Measurements from ENCODE around the gene CRHR1.

The CRHR1 gene

DNA sequence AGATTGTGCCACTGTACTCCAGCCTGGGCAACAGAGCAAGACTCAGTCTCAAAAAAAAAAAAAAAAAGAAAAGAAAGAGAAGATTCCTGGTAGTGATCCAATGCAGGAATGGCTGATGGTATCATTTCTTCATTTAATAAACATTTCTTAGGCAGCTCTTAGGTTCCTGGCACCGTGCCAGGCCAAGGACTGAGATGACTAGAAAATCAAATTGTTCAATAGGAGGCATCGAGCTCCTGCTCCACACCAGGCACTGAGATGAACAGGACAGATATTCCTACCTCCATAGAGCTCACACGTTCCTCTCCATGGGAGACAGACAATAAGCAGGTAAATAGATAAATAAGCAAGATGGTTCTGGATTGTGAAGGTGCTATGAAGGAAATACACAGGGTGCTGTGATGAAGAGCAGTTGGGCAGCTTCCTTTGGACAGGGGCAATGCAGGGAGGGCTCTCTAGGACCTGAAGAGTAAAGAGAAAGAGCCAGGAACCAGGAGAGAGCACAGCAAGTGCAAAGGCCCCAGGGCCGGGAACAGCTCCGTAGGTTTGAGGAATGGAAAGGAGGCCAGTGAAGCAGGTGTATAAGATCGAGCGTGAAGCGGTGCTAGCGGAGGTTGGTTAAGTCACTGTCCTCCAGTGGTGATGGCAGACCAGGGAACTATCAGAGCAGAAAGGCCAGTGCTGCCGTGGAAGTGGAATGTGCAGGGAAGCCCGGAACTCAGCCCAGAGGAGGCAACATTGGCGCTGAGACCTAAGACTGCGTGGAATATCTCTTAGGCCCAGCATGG is 26.5 kb upstream of the CRHR1 start:
- intact Hi-C loops (cut with DNase I): no loop called here
- DNase-seq: peak in 2 of 10 donors; percentile 51 to 62

DNA sequence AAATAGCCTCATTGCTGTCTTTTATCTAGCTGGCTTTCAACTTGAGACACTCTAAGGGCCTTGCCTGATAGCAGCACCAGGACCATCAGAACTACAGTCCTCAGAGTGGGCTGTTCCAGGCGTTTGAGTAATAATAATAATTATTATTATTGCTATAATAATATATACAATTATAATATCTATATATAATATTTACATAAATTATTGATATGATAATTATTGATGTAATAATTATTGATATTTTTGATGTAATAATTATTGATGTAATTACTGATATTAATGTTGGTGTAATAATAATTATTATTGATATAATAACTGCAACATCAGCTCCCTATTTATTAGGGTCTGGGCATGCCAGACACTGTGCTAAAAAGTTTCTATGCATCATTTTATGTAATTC is 25.6 kb upstream of the CRHR1 start:
- intact Hi-C loops (cut with DNase I): no loop called here

DNA sequence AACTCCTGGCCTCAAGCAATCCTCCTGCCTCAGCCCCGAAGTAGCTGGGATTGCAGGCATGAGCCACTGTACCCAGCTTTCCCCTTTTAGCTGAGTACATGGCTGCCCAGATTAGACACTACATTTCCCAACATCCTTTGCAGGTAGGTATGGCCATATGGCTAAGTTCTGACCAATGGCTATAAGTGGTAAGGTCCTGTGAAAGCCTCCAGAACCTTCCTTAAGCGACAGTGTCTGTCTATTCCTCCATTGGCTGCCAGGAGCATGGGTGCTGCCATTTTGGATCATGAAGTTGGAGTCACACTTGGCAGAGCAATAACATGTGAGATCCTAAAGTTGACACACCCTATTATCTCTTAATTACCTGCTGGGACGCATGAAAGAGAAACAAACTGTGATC is 24.4 kb upstream of the CRHR1 start:
- DNase-seq: no peak
- intact Hi-C loops (cut with DNase I): no loop called here

More for the DNA sequence above, 25.6 kb upstream of the CRHR1 start:
- DNase-seq: no peak

DNA sequence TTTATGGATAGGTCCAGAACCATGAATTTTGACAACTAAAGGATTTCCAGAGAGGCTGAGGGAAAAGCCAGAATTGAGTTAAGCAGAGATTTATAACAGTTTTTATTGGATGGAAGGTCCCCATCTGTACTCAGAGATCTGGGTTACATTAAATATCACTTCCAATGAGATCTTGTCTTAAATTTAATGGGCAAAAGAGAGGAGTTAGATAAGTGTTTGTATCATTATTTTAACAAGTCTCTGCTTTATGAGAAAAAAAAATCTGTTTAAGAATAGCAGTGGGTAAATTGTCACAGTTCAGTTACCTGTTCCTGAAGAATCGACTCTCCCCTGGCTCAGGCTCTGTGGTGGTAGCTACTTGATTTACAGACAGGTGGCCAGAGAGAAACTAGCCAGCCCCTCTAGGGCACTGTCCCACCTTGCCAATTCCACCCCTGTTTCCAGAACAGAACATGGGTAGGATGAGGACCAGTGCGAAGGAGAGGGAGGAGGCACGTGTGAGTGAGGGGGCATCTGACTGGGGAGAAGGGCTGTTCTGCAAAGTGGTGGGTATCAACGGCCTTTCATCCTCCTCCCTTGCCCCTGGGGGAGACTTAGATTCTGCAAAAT is 22.1 kb upstream of the CRHR1 start:
- intact Hi-C loops (cut with DNase I): no loop called here
- DNase-seq: peak in 2 of 10 donors; percentile 17 to 59

DNA sequence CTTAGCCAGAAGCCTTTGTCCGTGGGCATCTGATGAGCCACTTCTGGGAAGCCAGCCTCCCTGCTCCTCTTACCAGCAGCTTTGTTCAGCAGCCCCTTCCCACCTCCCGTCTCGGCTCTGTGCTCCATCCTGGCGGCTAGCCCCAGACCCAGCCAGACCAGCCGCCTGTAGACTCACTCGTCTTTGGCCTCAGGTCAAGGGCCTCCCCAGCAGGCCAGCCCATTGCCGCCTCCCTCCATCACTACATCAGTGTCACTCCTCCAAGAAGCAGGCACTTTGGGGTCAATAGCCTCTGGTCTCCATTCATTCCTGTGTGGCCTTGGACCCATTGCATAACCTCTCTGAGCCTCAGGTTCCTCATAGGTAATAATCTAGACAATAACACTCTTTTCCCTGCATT is 20.9 kb upstream of the CRHR1 start:
- intact Hi-C loops (cut with DNase I): no loop called here
- peak in 2 of 10 donors; percentile 53 for DNase-seq

DNA sequence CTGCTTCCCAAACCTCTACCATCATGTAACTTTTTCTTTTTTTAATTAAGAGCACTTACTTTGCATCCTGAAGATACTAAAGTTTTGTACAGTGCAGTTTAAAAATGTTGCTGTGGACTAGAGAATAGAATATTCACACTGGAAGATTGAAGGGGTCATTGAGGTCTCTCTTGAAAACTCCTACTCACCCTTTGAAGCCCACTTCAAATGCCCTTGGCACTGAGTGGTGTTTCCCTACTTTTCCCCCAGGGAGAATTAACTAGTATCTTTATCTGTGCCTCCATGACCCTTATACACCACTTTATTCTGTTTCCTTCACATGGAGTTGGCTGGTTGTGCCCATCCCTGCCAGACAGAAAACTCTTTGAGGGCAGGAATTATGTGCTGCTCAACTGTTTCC is 19.6 kb upstream of the CRHR1 start:
- intact Hi-C loops (cut with DNase I): no loop called here
- no peak for DNase-seq

DNA sequence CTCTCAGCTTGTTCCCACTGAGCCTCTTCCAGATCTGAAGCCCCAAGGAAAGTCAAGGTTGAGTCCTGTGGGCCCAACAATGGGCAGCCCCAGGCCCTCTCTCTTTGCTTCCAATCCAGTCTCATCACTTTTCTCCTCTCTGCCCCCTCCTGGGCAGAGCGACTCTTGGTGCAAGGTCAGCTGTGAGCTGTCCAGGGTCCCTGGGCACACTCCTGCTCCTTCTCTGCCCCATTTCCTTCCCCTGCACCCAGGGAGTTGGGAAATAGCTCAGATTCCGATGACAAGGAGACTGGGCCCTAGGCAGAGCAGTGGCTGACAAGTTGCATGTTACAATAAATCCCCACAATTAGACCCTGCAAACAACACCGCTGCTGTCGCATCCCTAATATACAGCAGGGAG is 16.1 kb upstream of the CRHR1 start:
- intact Hi-C loops (cut with DNase I): no loop called here
- peak in 1 of 10 donors; percentile 23 for DNase-seq

DNA sequence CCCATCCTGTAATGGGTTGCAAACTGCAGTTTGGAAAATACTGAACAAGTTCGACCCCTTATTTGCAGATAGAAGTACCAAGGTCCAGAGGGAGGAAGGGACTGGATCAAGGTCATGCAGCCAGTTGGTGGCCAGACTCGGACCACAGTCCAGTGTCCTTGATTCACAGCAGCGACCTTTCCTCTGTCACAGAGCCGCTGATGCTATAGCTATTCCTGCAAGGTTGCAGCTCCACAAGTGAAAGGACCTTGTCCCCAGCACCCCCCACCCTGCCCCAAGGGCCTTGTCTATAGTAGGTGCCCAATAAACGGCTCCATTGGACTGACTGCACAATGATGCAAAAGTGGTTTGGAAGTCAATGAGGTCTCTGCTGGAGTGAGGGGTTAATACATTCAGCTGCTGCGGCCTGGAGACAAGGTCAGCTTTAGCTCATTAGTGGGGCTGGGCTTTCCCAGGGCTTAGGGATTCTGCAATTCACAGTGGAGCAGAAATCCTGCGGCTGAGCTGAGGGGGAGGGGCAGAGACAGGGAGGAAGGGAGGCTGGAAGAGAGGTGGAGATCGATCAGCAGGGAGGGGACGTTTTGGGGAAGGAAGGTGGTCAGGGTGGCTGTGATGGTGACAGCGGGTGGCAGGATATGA is 13.4 kb upstream of the CRHR1 start:
- DNase-seq: peak in 1 of 10 donors; percentile 50
- intact Hi-C loops (cut with DNase I): no loop called here

DNA sequence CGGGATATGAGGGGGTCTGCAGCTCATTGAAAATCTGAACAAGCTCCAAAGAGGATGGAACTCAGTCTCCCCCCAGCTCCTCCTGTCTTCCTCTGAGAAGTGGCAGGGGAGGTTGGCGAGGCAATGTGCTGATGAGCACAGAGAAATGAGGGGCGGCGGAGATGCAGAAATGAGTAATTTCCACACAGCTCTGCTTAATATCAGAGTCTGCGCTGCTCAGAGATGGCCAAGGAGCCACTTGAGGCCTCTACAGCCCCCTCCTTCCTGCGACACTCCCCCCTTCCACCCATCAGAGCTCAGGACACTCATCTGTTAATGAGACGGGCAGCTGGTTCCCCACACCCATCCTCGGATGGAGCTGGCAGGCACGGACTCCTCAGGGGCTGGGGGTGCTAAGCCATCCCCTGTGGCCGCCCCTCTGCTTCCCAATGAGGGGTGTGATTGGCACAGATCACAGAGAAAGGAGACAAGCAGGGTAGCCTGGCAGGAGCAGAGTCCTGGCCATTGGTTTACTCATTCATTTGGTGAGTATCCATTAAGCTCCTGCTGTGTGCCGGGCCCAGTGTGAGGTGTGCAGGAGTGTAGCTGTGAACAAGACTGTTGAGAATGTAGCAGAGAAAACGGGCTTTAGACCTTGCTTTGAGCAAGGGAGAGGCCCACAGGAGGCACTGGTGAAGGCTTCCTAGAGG is 12.7 kb upstream of the CRHR1 start:
- DNase-seq: peak in 1 of 10 donors; percentile 62

DNA sequence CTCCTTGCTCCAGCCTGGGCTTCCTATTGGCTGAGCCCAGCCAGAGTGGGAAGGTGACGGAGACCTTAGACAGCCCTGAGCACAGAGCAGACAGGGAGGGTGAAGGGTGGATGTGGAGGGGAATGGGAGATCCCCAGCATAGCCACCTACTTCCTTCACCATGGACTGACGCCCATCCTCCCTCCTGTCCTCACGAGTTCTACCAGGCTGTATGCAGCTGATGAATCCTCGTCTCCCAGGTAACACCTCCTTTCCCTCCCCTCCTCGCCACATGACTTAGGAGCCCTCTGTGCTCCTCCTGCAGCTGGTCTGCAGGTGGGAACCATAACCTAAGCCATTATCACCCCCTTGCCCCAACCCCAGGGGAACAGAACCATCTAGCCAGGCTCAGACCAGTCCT is 9.0 kb upstream of the CRHR1 start:
- intact Hi-C loops (cut with DNase I): no loop called here
- DNase-seq: no peak

More for the DNA sequence above, 12.7 kb upstream of the CRHR1 start:
- intact Hi-C loops (cut with DNase I): no loop called here

DNA sequence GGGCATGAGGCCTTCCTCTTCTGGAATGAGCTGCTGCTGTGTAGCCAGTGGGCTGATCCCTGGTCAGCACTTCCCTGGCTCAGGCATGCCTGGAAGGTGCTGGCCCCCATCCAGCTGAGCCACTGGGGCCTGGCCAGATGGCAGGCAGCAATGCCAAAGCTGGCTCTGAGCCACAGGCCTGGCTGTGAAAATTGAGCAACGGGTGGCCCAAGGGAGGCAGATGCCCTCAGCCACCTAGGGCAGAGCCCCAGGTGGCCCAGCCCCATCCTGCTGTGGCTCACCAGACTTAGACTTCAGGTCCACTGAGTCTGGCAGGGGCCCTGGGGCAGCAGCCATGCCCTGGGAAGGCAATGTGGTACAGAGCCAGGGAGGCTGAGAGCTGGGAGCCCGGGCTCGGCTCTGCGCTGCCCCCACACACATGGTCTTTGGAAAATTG is 8.5 kb upstream of the CRHR1 start:
- DNase-seq: peak in 4 of 10 donors; percentile 22 to 79 (median 55)
- intact Hi-C loops (cut with DNase I): no loop called here

DNA sequence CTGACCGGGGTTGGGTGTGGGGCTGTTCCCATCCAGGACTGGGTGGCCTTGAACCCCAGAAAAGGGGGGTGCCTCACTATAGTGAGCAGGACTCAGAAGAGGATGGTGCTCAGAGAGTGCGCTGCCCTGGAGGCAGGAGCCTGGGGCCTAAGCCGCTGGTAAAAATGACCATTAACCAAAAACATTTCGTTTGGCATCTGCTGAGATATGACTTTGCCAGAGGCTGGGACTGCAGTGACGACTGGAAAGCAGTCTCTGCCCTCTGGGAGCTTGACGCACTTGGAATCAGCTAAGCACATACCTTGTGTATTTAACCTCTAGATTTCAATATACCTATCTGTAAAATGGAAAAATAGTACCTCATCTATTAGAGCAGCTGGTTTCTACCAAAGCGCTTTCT is 7.2 kb upstream of the CRHR1 start:
- intact Hi-C loops (cut with DNase I): no loop called here
- DNase-seq: no peak

DNA sequence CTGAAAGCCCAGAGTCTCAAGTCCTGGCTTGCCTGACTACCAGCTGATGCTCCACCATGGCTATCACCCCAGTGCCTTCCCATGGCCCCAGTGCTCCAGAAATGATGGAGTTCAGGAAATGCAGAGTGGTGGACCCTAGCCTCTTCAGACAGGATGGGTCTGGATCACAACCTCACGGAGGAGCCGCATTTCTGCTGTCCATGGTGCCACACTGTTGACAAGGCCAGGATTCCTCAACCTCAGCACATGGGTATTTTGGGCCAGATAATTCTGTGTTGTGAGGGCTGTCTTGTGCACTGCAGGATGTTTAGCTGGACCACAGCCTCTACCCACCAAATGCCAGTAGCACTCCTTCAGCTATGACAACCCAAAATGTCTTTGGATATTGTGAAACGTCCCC is 6.7 kb upstream of the CRHR1 start:
- intact Hi-C loops (cut with DNase I): no loop called here
- DNase-seq: no peak

DNA sequence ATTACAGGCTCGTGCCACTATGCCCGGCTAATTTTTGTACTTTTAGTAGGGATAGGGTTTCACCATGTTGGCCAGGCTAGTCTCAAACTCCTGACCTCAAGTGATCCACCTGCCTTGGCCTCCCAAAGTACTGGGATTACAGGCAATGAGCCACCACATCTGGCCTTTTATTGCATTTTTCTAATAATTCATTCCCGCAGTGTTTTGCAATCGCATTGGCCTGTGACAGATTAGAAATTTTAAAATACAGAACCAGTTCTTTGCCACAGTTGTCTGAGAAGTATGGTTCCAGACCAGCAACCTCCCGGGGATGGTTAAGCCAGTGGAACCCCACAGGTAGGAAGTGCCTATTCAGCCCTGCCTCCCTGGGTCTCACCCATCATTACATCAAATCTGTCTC is 3.2 kb upstream of the CRHR1 start:
- no peak for DNase-seq

DNA sequence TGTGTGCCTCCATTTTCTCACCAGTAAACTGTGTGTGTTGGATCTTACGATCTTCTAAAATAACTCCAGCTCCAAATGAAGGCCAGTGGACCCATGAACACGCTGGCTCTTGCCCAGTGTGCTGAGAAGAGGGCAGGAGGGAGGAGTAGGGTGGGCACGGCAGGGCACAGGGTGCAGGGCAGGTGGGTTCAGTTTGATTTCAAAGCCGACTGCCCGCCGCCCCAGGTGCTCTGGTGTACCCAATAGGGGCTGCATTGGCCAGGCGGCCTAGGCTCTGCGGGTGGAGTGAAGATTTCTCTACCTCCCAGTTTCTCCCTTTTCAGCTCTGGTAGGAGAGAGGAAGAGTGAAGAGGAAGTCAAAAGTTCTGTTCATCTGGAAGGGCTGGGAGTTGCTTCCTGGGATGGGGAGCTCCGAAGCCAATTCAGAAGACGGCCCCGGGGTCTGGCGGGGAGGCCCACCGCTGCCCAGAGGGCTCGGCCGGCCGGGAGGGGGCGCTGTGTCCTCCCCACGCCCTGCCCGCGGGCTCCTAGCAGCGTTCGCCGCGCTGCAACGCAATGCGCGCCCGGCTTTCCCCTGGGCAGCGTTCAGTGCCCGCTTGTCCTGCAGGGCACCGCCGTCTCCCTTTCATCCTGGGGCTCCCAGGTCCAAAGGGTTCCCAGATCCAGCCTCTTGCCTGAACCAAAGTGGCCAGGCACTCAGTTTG is 1.1 kb upstream of the CRHR1 start:
- intact Hi-C loops (cut with DNase I): no loop called here
- peak; percentile 51 to 94 (median 68) for DNase-seq

More for the DNA sequence above, 3.2 kb upstream of the CRHR1 start:
- intact Hi-C loops (cut with DNase I): no loop called here

DNA sequence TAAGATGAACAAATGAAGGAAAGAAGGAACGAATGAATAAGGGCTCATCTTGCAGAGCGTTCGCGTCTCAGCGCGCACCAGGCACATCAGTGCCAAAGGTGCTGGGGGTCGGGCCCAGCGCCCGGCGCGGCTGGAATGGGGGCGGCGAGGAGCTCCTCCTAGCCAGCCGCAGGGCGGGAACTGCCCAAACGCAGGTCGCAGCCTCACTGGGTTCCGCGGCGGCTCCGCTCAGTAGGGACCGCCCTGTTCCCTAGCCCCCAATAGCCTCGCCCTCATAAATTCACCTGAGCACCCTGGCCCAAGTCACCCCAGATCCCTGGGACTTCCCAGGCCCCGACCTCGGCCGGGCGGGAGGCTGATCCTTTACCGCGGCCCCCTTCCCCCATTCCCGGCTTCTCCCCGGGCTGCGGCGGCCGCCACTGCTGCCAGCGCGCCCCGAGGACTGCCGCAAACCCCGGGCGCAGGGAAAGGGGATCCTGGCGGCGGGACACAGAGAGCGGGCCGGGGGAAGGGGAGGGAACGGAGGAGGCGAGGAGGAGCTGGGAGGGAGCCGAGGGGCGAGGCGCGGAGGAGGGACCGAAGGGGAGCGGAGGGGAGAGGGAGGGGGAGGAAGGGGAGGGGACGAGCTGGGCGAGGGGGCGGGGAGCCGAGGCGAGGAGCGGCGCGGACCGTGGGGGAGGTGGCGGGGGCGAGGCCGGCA is 377 bp upstream of the CRHR1 start:
- intact Hi-C loops (cut with DNase I): no loop called here
- peak in 9 of 10 donors; percentile 26 to 90 (median 55) for DNase-seq

DNA sequence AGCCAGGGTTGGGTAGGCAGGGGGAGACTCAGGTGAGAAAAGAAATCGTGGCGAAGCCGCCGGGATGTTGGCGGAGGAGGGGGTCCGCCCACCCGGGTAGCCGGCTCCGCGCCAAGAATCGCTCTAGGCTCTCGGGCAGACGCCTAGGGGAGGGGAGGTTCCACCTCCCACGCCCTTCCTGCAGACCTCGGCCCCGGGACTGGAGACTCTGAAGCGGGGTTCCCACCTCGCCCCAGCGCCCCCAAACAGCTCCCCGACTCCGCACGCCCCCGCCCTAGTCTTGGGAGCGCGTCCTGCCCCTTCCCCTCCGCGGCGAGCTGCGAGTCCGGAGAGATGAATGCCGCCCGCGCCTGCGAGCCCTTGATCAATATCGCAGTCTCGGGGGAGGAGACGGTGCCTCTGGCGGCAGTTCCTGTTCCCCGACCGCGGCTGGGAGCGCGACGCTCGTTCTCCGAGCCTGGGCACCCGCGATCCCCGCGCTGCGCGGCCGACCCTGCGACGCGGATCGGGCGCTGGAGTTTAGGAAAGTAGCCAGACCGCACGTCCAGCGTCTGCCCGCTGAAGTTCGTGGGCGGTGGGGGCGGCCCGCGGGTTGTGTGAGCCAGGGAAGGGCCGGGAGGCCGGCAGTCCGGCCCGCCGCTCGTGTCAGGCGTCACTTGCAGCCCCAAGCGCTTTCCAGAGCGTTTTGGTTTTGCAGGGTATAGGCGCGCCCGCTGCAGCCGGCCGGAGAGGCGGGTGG is 790 bp downstream of the CRHR1 start:
- DNase-seq: peak in 6 of 10 donors; percentile 37 to 89 (median 54)

DNA sequence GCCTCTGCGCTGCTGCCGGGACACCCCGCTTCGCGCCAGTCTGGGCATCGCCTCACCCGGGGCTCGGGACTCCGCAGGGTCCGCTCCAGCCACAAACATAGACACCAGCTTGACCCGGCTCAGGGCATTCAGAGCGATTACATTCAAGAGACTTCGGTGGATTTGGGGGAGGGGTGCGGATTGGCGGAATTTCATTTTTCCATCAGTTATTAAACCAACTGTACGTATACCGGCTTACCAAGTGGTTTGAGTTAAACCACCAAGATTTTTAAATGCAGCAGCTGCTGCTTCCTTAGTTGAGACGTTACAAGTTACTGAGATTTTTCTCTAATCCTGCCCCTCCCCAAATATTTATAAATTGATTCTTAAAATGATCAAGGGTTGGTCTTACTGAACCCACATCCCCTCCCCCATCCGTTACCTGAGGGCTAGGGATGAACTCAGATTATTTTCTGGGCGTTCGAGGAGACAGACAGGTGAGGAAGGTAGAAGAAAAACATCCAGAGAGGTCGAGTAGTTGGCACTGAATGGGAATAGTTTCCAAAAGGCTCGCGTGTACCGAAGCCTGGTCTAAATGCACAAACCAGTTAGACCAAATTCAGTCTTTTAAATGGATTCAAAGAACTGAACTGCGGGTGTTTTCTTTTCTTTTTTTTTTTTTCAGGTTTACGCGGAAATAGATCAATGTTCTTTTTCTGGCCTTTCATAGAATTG is 1.5 kb downstream of the CRHR1 start:
- intact Hi-C loops (cut with DNase I): no loop called here
- no peak for DNase-seq

More for the DNA sequence above, 790 bp downstream of the CRHR1 start:
- intact Hi-C loops (cut with DNase I): no loop called here
